ENCODE results near the gene GART. TPM values are rescaled to one million over a fixed set of nuclear protein-coding genes. Genes with fewer than 3 reads are reported as not detected.

Gene GART
- total and polyA plus RNA-seq, 2 of the 8 experiments (the other 6 are each of a cell fraction or from before 2014, with no cell fraction given): 23.1 to 231 TPM

GRCh38 chr21:33478182-33478581, 63.7 kb downstream of the GART start (continued):
- TF ChIP-seq CHD7 (IDR thresholded peaks at IDR 0.05; ENCODE audit: insufficient replicate concordance, low read length): no peak
- no peak for TF ChIP-seq EZH2 (IDR thresholded peaks at IDR 0.05; ENCODE audit: low read depth, low read length, severe bottlenecking)
- TF ChIP-seq TEAD4 (IDR thresholded peaks at IDR 0.05; ENCODE audit: low read depth, low read length): no peak
- no peak for TF ChIP-seq NANOG (IDR thresholded peaks at IDR 0.05; ENCODE audit: insufficient read depth, low read depth, low read length, poor library complexity, severe bottlenecking)
- TF ChIP-seq GABPA (IDR thresholded peaks at IDR 0.05; ENCODE audit: borderline replicate concordance, insufficient read depth, low read length): no peak
- TF ChIP-seq RAD21 (IDR thresholded peaks at IDR 0.05 in 1 of 2, conservative IDR thresholded peaks at IDR 0.05 in 1 of 2; ENCODE audit: low read depth in 2 of 2, low read length in 2 of 2): no peak
- no peak for TF ChIP-seq USF2 (IDR thresholded peaks at IDR 0.05; ENCODE audit: low read length)
- no peak for TF ChIP-seq YY1 (IDR thresholded peaks at IDR 0.05; ENCODE audit: low read depth, low read length)
- TF ChIP-seq CREB1 (IDR thresholded peaks at IDR 0.05): no peak
- TF ChIP-seq RNF2 (IDR thresholded peaks at IDR 0.05; ENCODE audit: borderline replicate concordance, low read depth, low read length, missing control alignments, poor library complexity, severe bottlenecking): no peak
